GM18505 (cell line): ENCODE results near the gene DRAP1.

Source experiments
- ATAC-seq: cut with Tn5 transposase; IDR thresholded peaks from one replicate; pipeline ENCODE4 v1.9.1; 2021; ENCODE audit not compliant: unreplicated experiment
- POLR2A ChIP-seq: IDR thresholded peaks from 4 replicates; pipeline ENCODE4 v1.6.1; 2011; ENCODE audit warnings: borderline replicate concordance; ENCODE audit not compliant: insufficient read depth, insufficient read length; ENCODE audit errors: extremely low read depth

The DRAP1 gene

DNA sequence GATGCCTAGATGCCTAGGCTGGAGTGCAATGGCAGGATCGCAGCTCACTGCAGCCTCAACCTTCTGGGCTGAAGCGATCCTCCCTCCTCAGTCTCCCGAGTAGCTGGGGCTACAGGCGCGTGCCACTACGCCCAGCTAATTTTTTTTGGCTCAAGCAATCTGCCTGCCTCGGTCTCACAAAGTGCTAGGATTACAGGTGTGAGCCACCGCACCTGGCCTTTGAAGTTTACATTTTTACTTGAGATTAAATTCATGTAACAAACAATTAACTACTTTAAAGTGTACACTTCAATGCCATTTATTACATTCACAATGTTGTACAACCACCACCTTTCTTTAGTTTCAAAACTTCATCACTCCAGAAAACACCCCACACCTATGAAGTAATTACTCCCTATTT is 15.5 kb upstream of the DRAP1 start:
- no peak for TF ChIP-seq POLR2A
- ATAC-seq: no peak

DNA sequence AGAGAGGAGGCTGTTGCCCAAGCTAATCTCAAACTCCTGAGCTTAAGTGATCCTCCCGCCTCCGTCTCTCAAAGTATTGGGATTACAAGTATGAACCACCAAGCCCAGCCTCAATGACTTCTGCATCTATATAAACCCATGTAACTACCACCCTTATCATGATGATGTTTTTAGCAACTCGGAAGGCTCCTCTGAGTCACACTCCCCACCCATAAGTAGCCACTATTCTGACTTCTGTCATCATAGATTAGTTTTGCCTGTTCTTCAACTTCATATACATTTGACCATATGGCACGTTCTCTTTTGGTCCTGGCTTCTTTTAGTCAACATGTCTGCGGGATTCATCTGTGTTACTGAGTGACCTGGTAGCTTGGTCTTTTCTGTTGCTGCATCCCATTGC is 12.6 kb upstream of the DRAP1 start:
- no peak for TF ChIP-seq POLR2A
- ATAC-seq: no peak

DNA sequence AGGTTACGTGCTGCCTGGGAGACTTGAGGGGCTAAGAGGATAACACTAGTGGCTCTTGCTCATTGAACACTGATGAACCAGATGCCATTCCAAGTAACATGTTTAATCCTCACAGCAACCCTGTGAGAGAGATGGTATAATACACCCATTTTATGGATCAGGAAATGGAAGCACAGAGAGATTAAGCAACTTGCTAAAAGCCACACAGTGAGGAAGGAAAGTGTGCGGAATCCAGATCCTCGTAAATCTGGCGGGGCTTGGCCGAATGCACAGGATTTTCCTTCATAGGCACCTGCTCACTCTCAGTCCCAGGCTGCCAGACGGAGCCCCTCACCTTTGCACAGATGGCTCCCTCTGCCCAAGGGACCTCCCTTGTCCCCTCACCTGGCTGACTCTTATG is 11.3 kb upstream of the DRAP1 start:
- ATAC-seq: no peak
- TF ChIP-seq POLR2A: no peak

DNA sequence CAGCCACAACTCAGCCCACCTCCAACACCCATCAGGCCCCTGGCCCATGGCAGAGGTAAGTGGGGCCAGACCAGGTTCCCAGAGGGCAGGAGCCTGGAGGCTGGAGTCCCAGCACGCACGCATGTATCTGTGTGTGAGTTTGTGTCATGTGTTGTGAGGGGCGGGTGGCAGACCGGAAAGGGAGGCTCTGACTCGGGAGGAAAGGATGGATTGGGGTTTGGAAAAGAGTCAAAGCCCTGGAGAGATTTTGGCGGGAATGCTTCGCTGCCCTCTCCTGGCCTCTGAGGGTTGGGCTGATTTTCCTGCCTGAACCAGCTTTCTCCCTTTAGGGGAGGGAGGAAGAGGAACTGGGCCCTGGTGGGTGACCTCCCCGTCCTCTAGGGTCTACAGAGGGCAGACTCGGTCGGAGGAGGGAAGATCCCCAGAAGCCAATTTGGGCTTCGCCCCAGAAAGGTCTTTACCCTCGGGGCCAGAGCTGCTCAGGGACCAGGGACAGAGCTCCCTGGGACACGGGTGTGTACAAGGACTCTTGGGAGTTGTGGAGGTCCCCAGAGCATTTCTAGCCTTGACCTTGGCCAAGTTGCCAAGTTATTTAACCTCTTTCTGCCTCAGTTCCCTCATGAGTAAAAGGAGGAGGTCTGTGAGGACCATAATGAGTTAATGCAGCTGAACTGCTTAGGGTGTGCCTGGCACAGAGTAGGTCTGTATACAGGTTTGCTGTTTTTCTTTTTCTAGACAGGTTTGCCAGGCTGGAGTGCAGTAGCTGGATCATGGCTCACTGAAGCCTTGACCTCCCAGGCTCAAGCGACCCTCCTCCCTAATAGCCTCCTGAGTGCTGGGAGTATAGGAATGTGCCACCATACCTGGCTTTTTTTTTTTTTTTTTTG is 7.3 kb upstream of the DRAP1 start:
- ATAC-seq: no peak
- TF ChIP-seq POLR2A: no peak

DNA sequence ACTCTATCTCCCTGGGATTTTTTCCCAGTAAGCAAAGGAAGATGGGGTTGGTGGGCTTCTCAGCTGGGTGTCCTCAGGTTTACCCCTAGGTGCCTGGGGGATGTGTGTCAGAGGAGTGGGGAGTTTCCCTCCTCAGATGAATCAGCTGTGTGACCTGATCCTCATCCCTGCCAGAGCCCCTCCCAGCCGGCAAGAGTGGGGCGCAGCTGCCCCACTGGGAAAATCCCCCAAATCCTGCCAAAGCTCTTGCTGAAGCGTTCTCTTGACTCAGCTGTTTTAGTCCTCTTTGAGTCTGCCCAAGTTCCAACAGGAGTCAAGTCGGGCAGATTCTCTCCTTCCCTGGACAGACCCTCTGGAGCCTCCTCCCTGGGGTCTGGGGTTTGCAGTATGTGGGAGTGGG is 6.4 kb upstream of the DRAP1 start:
- ATAC-seq: no peak
- TF ChIP-seq POLR2A: no peak

DNA sequence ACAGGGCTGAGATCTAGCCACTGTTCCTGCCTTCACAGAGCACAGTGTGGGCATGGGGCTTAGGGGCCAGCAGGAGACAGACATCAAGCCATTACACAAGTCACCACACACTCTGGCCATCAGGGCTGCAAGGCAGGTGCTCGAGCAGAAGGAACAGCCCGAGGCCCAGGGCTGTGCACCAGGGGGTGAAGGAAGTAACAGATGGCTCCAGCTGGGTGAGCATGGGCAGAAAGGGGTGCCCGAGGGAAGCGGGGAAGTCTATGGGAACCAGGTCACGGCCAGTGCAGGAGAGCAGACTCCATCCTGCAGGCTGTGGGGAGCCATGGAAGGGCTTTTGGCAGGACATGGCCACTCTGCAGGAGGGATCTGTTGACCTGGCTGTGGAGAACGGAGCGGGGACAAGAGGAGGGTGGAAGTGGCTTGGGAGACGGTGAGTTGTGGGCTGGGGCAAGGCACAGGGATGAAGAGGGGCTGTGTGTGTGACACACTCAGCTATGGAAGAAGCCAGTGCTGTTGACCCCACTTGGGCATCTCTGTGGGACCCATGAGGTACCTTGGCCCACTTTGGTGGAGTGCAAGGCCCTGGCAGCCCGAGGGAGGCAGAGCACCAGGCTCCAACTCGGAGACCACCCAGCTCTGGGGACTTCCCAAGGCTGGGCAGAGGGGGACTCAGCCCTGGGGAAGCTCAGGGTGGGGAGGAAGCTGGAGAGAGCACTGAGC is 4.0 kb upstream of the DRAP1 start:
- TF ChIP-seq POLR2A: no peak
- ATAC-seq: no peak

DNA sequence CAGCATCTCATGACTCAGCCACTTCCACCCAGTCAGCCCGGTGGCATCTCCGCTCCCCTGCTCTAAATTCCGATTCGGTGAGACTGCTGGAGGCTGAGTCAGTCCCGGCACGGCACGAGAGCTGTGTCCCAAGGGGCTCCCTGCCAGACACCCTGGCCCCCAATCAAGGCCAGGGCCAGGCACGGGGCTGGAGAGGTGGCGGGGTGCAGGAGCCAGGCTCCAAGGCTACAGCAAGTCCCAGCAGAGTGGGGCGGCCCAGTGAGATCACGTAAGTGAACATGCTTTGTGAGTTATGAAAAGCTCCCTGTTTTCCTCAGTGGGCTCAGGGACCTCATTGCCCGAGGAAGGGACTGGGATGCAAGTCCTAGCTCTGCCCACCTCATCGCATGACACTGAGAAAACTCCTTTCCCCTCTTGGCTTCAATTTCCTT is 3.4 kb upstream of the DRAP1 start:
- ATAC-seq: no peak
- TF ChIP-seq POLR2A: no peak

DNA sequence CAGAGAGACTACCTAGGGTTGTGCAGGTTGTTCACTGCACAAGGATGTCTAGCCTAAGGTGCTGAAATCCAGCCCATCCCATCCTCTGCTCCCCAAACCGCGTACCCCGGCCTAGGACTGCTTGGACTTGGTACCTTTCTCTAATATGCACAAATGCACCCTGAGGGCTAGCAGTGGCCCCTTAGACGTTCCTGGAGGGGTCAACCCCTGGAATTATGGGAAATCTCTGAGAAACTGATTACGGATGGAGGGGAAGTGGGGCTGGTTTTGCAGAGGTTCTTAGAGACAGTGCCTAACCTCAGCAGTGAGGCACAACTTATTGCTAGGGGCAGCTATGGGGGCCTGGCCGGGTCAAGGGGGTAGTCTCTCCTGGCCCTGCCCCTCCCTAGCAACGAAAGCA is 2.8 kb upstream of the DRAP1 start:
- ATAC-seq: no peak
- TF ChIP-seq POLR2A: no peak

DNA sequence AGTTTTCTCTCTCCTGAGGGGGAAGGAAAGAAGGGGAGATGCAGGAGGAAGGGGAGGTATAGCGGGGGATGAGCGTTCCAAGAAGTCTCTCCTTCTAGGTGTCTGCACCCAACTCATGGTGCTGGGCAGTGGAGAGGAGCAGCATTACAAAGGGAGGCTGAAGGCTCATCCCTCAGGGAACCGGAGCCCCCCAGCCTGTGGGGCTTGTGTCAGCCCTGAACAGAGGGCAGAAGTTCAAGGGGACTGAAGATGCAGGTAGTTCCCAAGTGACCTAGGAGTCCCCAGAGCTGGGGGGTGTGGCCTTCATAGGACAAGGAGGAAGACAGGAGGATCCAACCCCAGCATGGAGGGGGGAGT is 2.2 kb upstream of the DRAP1 start:
- no peak for ATAC-seq
- no peak for TF ChIP-seq POLR2A

DNA sequence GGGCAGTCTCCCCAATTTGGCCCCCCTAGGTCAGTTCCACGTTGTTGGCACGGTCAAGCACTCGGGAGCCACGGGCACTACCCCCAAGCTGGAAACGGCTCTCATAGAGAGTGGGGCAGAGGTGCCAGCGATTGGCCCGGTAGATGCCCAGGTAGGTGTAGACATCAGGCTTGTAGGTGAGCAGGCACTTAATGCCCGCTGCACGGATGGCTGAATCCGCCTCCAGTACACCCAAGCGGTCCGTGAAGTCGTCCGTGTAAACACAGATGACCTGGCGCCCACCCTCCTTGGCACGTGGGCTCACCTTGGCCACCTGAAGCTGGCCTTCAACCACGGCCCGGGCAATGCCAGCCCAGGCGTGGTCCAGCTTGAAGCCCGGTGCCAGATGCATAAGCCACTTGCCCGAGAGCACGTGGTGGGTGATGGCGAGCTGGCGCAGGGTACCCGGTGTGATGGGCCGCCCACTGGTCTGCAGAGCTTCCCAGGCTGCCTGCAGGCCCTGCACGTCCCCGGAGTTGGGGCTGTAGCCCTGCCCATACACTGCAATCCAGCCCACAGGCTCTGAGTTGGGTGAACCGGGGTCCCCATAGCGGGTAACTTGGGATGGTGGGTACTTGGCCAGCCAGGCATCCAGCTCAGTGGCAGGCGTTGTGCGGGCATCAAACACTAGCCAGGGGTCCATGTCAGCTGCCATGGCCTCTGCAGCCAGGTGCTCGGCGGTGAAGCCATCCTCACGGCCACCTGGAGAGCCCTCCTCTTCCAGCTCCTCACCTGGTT is 1.6 kb upstream of the DRAP1 start:
- no peak for TF ChIP-seq POLR2A
- no peak for ATAC-seq

DNA sequence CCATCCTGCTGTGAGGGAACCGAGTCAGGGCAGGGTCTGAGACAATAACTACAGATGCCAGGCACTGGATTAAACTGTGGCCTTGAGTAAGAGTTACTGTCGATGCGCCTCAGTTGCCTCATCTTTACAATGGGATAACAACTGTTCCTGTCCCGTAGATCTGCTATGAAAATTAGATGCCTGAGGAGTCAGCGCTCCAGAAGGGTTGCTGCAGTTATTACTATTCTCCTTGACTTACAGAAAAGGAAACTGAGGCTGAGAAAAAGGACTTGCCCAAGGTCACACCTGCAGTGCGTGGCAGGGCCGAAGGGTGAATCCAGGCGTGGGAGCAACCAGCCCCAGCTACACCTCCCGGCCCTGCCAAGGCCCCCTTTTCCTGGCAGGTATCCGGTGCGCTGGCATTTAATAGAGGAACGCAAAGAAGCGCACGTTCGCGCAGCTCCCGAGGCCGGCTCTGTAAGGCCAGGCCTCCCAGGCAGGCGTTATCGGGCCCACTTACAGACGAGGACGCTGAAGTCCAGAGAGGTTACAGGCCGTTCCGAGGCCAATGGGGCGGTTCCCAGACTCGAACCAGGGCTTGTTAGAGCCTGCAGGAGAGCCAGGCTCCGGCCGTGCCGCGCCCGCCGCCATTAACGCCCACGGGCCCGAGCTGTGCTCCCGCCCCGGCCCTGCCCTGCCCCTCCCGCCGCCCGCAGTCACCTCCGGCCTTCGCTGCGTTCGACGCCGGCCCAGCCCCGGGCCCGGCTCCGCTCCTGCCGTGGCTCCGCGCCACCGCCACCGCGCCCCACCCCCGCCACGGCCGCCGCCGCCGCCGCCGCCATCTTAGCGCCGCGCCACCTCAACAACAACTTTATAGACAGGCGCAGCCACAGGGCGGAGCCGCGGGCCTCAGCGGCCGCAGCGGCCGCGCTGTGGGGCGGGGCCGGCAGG is 750 bp upstream of the DRAP1 start, which contains the start of gene C11orf68:
Gene C11orf68 (minus strand): TSS at position 852 of the 930 bp plus-strand sequence. CDS start 31 bp downstream, at position 821.
- peak; percentile 76 for TF ChIP-seq POLR2A

DNA sequence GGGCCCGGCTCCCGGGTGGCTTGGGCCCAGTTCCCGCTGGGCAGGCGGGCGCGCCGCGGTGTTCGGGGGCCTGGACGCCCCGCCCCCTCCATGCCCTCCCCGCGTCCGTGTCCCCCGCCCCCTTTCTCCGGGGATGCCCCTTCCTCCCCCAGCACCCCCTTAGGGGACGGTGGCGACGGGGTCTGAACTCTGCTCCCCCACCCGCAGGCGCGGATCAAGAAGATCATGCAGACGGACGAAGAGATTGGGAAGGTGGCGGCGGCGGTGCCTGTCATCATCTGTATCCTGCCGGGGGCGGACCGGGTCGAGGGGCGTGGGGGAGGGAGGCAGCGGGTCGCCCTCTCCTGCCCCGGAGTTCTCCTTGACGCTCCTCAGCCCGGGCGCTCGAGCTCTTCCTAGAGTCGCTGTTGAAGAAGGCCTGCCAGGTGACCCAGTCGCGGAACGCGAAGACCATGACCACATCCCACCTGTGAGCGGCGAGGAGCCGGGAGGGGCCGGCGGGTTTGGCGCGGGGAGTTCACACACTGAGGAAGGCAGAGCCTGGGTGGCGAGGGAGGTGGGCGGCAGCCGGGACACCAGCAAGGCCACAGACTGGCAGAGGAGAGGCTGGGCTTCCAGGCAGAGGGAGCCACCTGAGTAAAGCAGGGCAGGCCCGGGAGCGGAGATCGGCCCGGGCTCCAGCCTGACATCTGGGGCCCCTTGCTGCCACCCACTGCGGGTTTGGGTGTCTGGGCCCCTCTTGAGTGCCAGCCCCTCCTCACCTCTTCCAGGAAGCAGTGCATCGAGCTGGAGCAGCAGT is 546 bp downstream of the DRAP1 start:
- peak; percentile 36 for ATAC-seq
- TF ChIP-seq POLR2A: no peak

More for the DNA sequence above, 750 bp upstream of the DRAP1 start, which contains the start of gene C11orf68:
- ATAC-seq: peak; percentile 50
